Keratinocyte (primary cell): Measurements from ENCODE around the gene ITPR1. TPM values are rescaled to one million over a fixed set of nuclear protein-coding genes. Genes with fewer than 3 reads are reported as not detected.
A peak's percentile ranks its signal among the peaks of the same experiment; 100 is the strongest.

Experiments
- DNase-seq: peaks from one replicate; pipeline ENCODE4 v3.0.0-alpha.2; 2011; ENCODE audit warnings: low read depth, missing footprints, low spot score
- FAIRE-seq: peaks from 2 replicates; lab custom pipeline; 2011; peaks lifted over from hg19 to GRCh38; lab: Jason Lieb, UNC
- H2AFZ ChIP-seq: 2 replicates; pipeline ENCODE4 v1.6.0; 2012; ENCODE audit warnings: low read length, control low read depth, inconsistent platforms; ENCODE audit not compliant: control insufficient read depth
- H3K27ac ChIP-seq: 2 replicates; pipeline ENCODE4 v1.5.1; 2011; ENCODE audit warnings: low read length; ENCODE audit not compliant: control insufficient read depth, insufficient read depth
- H3K27me3 ChIP-seq: 3 replicates; pipeline ENCODE4 v1.6.0; 2011; ENCODE audit warnings: low read length; ENCODE audit not compliant: control insufficient read depth, insufficient read depth; ENCODE audit errors: extremely low read depth
- H3K36me3 ChIP-seq, 2 experiments: 2 replicates in 1 of 2; 3 replicates in 1 of 2; pipeline ENCODE4 v1.5.1; 2011; ENCODE audit warnings: low read length in 2 of 2, mild to moderate bottlenecking in 1 of 2; ENCODE audit not compliant: control insufficient read depth in 2 of 2, insufficient read depth in 2 of 2; ENCODE audit errors: extremely low read depth in 1 of 2
- H3K4me1 ChIP-seq: 3 replicates; pipeline ENCODE4 v1.5.1; 2011; ENCODE audit warnings: low read length; ENCODE audit not compliant: control insufficient read depth, insufficient read depth; ENCODE audit errors: extremely low read depth
- H3K4me2 ChIP-seq: 3 replicates; pipeline ENCODE4 v1.6.0; 2011; ENCODE audit warnings: low read depth, low read length; ENCODE audit not compliant: control insufficient read depth, insufficient read depth; ENCODE audit errors: extremely low read depth
- H3K4me3 ChIP-seq, 3 experiments: fragments of 200-600 bp in 1 of 3; sonication (generic) in 1 of 3; 2 replicates in 2 of 3; 3 replicates in 1 of 3; pipeline ENCODE4 v1.5.1; 2011 to 2016; ENCODE audit warnings: low read length in 3 of 3, mild to moderate bottlenecking in 3 of 3, control low read depth in 2 of 3, inconsistent platforms in 1 of 3, low read depth in 1 of 3, mixed read lengths in 1 of 3, mixed run types in 1 of 3, moderate library complexity in 1 of 3; ENCODE audit not compliant: control insufficient read depth in 2 of 3, insufficient read depth in 2 of 3; ENCODE audit errors: extremely low read depth in 1 of 3
- H3K79me2 ChIP-seq: 2 replicates; pipeline ENCODE4 v1.6.0; 2012; ENCODE audit warnings: low read length; ENCODE audit not compliant: control insufficient read depth, insufficient read depth
- H3K9ac ChIP-seq: 3 replicates; pipeline ENCODE4 v1.6.0; 2011; ENCODE audit warnings: low read length; ENCODE audit not compliant: control insufficient read depth, insufficient read depth; ENCODE audit errors: extremely low read depth
- H3K9me1 ChIP-seq: 3 replicates; pipeline ENCODE4 v1.6.0; 2011; ENCODE audit warnings: low read length; ENCODE audit not compliant: control insufficient read depth, insufficient read depth; ENCODE audit errors: extremely low read depth
- H3K9me3 ChIP-seq: 2 replicates; pipeline ENCODE4 v1.5.1; 2012; ENCODE audit warnings: low read depth, low read length; ENCODE audit not compliant: control insufficient read depth
- H4K20me1 ChIP-seq: 3 replicates; pipeline ENCODE4 v1.6.0; 2011; ENCODE audit warnings: low read length; ENCODE audit not compliant: control insufficient read depth, insufficient read depth; ENCODE audit errors: extremely low read depth
- EZH2 ChIP-seq: IDR thresholded peaks from one replicate; pipeline ENCODE4 v1.6.1; 2012; ENCODE audit warnings: inconsistent platforms, mild to moderate bottlenecking, low read length, moderate library complexity
- dilution Hi-C: fragments of 300-500 bp; cut with MboI; formaldehyde crosslinking; loops from one replicate; pipeline ENCODE4 v1.7.0; 2020; ENCODE audit warnings: low sequenced_read_pairs; ENCODE audit not compliant: extremely low pct_ligation_motif_present
- polyA plus RNA-seq, 5 experiments: library from polyadenylated mRNA; depleted of rRNA in 3 of 5; stranded (reverse) in 3 of 5; stranded (forward) in 1 of 5; unstranded in 1 of 5; fragments of >200 nt; gene quantifications; 1 replicate in 1 of 5; 2 replicates in 3 of 5; 3 replicates in 1 of 5; pipeline versions ENCODE4 v1.2.1 to v1.2.3, GENCODE V29; 2011 to 2012; ENCODE audit warnings: missing spikeins in 2 of 5, low read depth in 1 of 5, low replicate concordance in 1 of 5
- TF ChIP-seq, protein P1 (sequence below), 3 experiments: IDR thresholded peaks in 1 of 3; conservative IDR thresholded peaks in 1 of 3; optimal IDR thresholded peaks in 1 of 3; 2 replicates in 2 of 3; 3 replicates in 1 of 3; pipeline versions ENCODE3 to v1.5.1; 2011; ENCODE audit warnings: low read length in 3 of 3, mild to moderate bottlenecking in 3 of 3, moderate library complexity in 2 of 3, control low read depth in 1 of 3, inconsistent platforms in 1 of 3; ENCODE audit not compliant: insufficient read depth in 2 of 3; ENCODE audit errors: extremely low read depth in 1 of 3

The ITPR1 gene
- polyA plus RNA-seq, 1 donor (not counting 4 experiments of a cell fraction or from before 2014, with no cell fraction given): 3.5 TPM

- peak overlapping the region; percentile 36 for H3K9ac ChIP-seq
- H3K27me3 ChIP-seq: no peaks in the 10 kb centered on the region
- H3K9me1 ChIP-seq: peaks cover 3% of the 10 kb centered on the region
- no peaks in the 10 kb centered on the region for H3K9me3 ChIP-seq
- peak overlapping the region; percentile 55 for H2AFZ ChIP-seq
- H3K4me2 ChIP-seq: peak overlapping the region; percentile 63
- H3K36me3 ChIP-seq: no peaks in the 10 kb centered on the region
- peaks cover 43% of the 10 kb centered on the region for H3K4me1 ChIP-seq
- H4K20me1 ChIP-seq: no peaks in the 10 kb centered on the region
- no peak for DNase-seq
- peak overlapping the region in 1 of 3 experiments; percentile 3 for H3K4me3 ChIP-seq
- H3K79me2 ChIP-seq: no peaks in the 10 kb centered on the region
- FAIRE-seq: no peak
- H3K27ac ChIP-seq: peak overlapping the region; percentile 62
- TF ChIP-seq, protein P1, sequence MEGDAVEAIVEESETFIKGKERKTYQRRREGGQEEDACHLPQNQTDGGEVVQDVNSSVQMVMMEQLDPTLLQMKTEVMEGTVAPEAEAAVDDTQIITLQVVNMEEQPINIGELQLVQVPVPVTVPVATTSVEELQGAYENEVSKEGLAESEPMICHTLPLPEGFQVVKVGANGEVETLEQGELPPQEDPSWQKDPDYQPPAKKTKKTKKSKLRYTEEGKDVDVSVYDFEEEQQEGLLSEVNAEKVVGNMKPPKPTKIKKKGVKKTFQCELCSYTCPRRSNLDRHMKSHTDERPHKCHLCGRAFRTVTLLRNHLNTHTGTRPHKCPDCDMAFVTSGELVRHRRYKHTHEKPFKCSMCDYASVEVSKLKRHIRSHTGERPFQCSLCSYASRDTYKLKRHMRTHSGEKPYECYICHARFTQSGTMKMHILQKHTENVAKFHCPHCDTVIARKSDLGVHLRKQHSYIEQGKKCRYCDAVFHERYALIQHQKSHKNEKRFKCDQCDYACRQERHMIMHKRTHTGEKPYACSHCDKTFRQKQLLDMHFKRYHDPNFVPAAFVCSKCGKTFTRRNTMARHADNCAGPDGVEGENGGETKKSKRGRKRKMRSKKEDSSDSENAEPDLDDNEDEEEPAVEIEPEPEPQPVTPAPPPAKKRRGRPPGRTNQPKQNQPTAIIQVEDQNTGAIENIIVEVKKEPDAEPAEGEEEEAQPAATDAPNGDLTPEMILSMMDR (optimal IDR thresholded peaks at IDR 0.05 in 1 of 3, IDR thresholded peaks at IDR 0.05 in 1 of 3, conservative IDR thresholded peaks at IDR 0.05 in 1 of 3; ENCODE audit: extremely low read depth in 1 of 3, insufficient read depth in 2 of 3, low read length in 3 of 3): no peak
- TF ChIP-seq EZH2: no peak
- dilution Hi-C loops: no loop called here
These were observed 337.4 kb downstream of the ITPR1 start for GRCh38 chr3:4830586-4830914.

GRCh38 chr3:4831580-4831950 is 338.4 kb downstream of the ITPR1 start:
- no peaks in the 10 kb centered on the region for H3K36me3 ChIP-seq
- TF ChIP-seq, protein P1 (optimal IDR thresholded peaks at IDR 0.05 in 1 of 3, IDR thresholded peaks at IDR 0.05 in 1 of 3, conservative IDR thresholded peaks at IDR 0.05 in 1 of 3; ENCODE audit: extremely low read depth in 1 of 3, insufficient read depth in 2 of 3, low read length in 3 of 3): no peak
- TF ChIP-seq EZH2: no peak
- FAIRE-seq (no peak), DNase-seq (no peak)
- H3K9me1 ChIP-seq: peaks cover under 1% of the 10 kb centered on the region
- H3K4me3 ChIP-seq: no peak overlapping the region
- H3K27ac ChIP-seq: peak overlapping the region; percentile 62
- H2AFZ ChIP-seq: no peak overlapping the region
- H3K27me3 ChIP-seq: no peaks in the 10 kb centered on the region
- no peak overlapping the region for H3K4me2 ChIP-seq
- H3K9ac ChIP-seq: no peak overlapping the region
- H4K20me1 ChIP-seq: no peaks in the 10 kb centered on the region
- no peaks in the 10 kb centered on the region for H3K79me2 ChIP-seq
- H3K4me1 ChIP-seq: peaks cover 36% of the 10 kb centered on the region
- dilution Hi-C loops: no loop called here
- H3K9me3 ChIP-seq: no peaks in the 10 kb centered on the region
